ENCODE results near the gene PLEKHB2. TPM values are rescaled to one million over a fixed set of nuclear protein-coding genes. Genes with fewer than 3 reads are reported as not detected.

The PLEKHB2 gene
- total RNA-seq, result 100 to 1,000 TPM; 128 to 141 TPM

GRCh38 chr2:131105156-131105949 is at the start of gene PLEKHB2:
PLEKHB2 (plus strand) TSS chr2:131105336; CDS start chr2:131120942, 15,606 bp downstream.
- TF ChIP-seq CTCF (IDR thresholded peaks at IDR 0.05), result peak; percentile 12
- Histone ChIP-seq H3K9me3 (no peaks in the 10 kb centered on the region), H3K27ac (peak within 1 kb of the TSS; percentile 96), H3K4me1 (no peaks in the 10 kb centered on the region), H3K36me3 (no peaks in the 10 kb centered on the region), H3K4me3 (peak within 1 kb of the TSS; percentile 72), H3K9ac (ENCODE audit: low read depth in 2 of 2, low read length in 2 of 2) (peak within 1 kb of the TSS; percentile 98 to 99), H3K27me3 (no peaks in the 10 kb centered on the region)
- intact Hi-C loops (cut with DNase I), result no loop called here
- peak; percentile 94 for DNase-seq

GRCh38 chr2:131056204-131056931 is 48.8 kb upstream of the PLEKHB2 start:
- no peak for DNase-seq
- Histone ChIP-seq H3K27me3 (no peaks in the 10 kb centered on the region), H3K4me3 (no peak overlapping the region), H3K4me1 (no peaks in the 10 kb centered on the region), H3K27ac (no peak overlapping the region), H3K9ac (ENCODE audit: low read depth in 2 of 2, low read length in 2 of 2) (no peak overlapping the region), H3K9me3 (no peaks in the 10 kb centered on the region), H3K36me3 (peaks cover 36% of the 10 kb centered on the region)
- intact Hi-C loops (cut with DNase I), result no loop called here
- no peak for TF ChIP-seq CTCF (IDR thresholded peaks at IDR 0.05)

- Histone ChIP-seq H3K4me1 (no peaks in the 10 kb centered on the region), H3K4me3 (no peak overlapping the region), H3K27me3 (no peaks in the 10 kb centered on the region), H3K27ac (no peak overlapping the region), H3K9ac (ENCODE audit: low read depth in 2 of 2, low read length in 2 of 2) (no peak overlapping the region), H3K36me3 (peaks cover 30% of the 10 kb centered on the region), H3K9me3 (no peaks in the 10 kb centered on the region)
- DNase-seq, result no peak
- no peak for TF ChIP-seq CTCF (IDR thresholded peaks at IDR 0.05)
- intact Hi-C loops (cut with DNase I), result no loop called here
These were observed 48.2 kb upstream of the PLEKHB2 start for GRCh38 chr2:131056932-131057287.

- Histone ChIP-seq H3K9me3 (no peaks in the 10 kb centered on the region), H3K36me3 (peaks cover 22% of the 10 kb centered on the region), H3K9ac (ENCODE audit: low read depth in 2 of 2, low read length in 2 of 2) (no peak overlapping the region), H3K27ac (no peak overlapping the region), H3K27me3 (no peaks in the 10 kb centered on the region), H3K4me3 (no peak overlapping the region), H3K4me1 (no peaks in the 10 kb centered on the region)
- DNase-seq, result no peak
- no peak for TF ChIP-seq CTCF (IDR thresholded peaks at IDR 0.05)
- intact Hi-C loops (cut with DNase I), result no loop called here
These were observed 46.8 kb upstream of the PLEKHB2 start for GRCh38 chr2:131058214-131058843.

- H3K27me3 ChIP-seq, result no peaks in the 10 kb centered on the region
- no peak overlapping the region for H3K27ac ChIP-seq
- no peaks in the 10 kb centered on the region for H3K9me3 ChIP-seq
- no peak overlapping the region for H3K9ac ChIP-seq (ENCODE audit: low read depth in 2 of 2, low read length in 2 of 2)
- no peak for DNase-seq
- H3K4me1 ChIP-seq, result no peaks in the 10 kb centered on the region
- intact Hi-C loops (cut with DNase I), result no loop called here
- TF ChIP-seq CTCF (IDR thresholded peaks at IDR 0.05), result no peak
- H3K36me3 ChIP-seq, result peaks cover 22% of the 10 kb centered on the region
- no peak overlapping the region for H3K4me3 ChIP-seq
These were observed 46.2 kb upstream of the PLEKHB2 start for GRCh38 chr2:131058920-131059319.

Measured in colonic mucosa (tissue), 4 donors.